Thyroid gland (tissue), 4 donors: ENCODE results near the gene C5.

Experiments
- CTCF ChIP-seq, 6 experiments: fragments of 200-600 bp in 3 of 6; fragments of 450-650 bp in 3 of 6; sonication (generic) in 3 of 6; IDR thresholded peaks; one replicate each; pipeline ENCODE4 v1.5.1; 2016 to 2019; ENCODE audit warnings: antibody characterized with exemption in 6 of 6, mild to moderate bottlenecking in 2 of 6, inconsistent platforms in 1 of 6, moderate library complexity in 1 of 6
- POLR2A ChIP-seq, 2 donors: fragments of 450-650 bp; IDR thresholded peaks; one replicate each; pipeline ENCODE4 v1.6.1; 2017; ENCODE audit warnings: antibody characterized with exemption in 2 of 2, mild to moderate bottlenecking in 2 of 2, moderate library complexity in 1 of 2

- TF ChIP-seq CTCF (IDR thresholded peaks at IDR 0.05) = peak in 2 of 6 experiments; percentile 13 to 20
- no peak for TF ChIP-seq POLR2A (IDR thresholded peaks at IDR 0.05)
Observed at GRCh38 chr9:120936764-120937122, 113.3 kb downstream of the C5 start.
